HG03159 (cell line): ENCODE results near the gene SEPTIN6.
"Not testable (repeated sequence)": the region's sequence is repeated elsewhere in the genome, so short reads cannot be mapped to it uniquely, and the experiment has no call there.

Source experiments
- ATAC-seq: cut with Tn5 transposase; IDR thresholded peaks from one replicate; pipeline ENCODE4 v1.9.1; 2021; ENCODE audit warnings: mild to moderate bottlenecking, moderate library complexity; ENCODE audit not compliant: unreplicated experiment

SEPTIN6 gene

GRCh38 chrX:119692191-119693039, 553 bp downstream of the SEPTIN6 start:
- peak; percentile 35 for ATAC-seq

GRCh38 chrX:119690921-119691716, 1.8 kb downstream of the SEPTIN6 start:
- no peak for ATAC-seq

GRCh38 chrX:119688911-119689321, 4.1 kb downstream of the SEPTIN6 start:
- no peak for ATAC-seq

- ATAC-seq, result no peak
Measured at GRCh38 chrX:119687661-119688413, 5.1 kb downstream of the SEPTIN6 start.

- peak; percentile 39 for ATAC-seq
Measured at GRCh38 chrX:119686087-119686691, 6.8 kb downstream of the SEPTIN6 start.

- peak; percentile 61 for ATAC-seq
Measured at GRCh38 chrX:119685225-119686066, 7.5 kb downstream of the SEPTIN6 start.

- no peak for ATAC-seq
Measured at GRCh38 chrX:119684916-119685224, 8.1 kb downstream of the SEPTIN6 start.

GRCh38 chrX:119684312-119684711, 8.7 kb downstream of the SEPTIN6 start:
- not testable (repeated sequence) for ATAC-seq

GRCh38 chrX:119682019-119682989, 10.7 kb downstream of the SEPTIN6 start:
- no peak for ATAC-seq

GRCh38 chrX:119677654-119677981, 15.3 kb downstream of the SEPTIN6 start:
- ATAC-seq, result no peak

- no peak for ATAC-seq
Measured at GRCh38 chrX:119676949-119677653, 15.9 kb downstream of the SEPTIN6 start.

- ATAC-seq, result no peak
Measured at GRCh38 chrX:119673336-119673735, 19.6 kb downstream of the SEPTIN6 start.

- no peak for ATAC-seq
Measured at GRCh38 chrX:119672426-119672825, 20.5 kb downstream of the SEPTIN6 start.

GRCh38 chrX:119669424-119670037, 23.4 kb downstream of the SEPTIN6 start:
- no peak for ATAC-seq

GRCh38 chrX:119667111-119667878, 25.7 kb downstream of the SEPTIN6 start:
- no peak for ATAC-seq

GRCh38 chrX:119664877-119665276, 28.1 kb downstream of the SEPTIN6 start:
- not testable (repeated sequence) for ATAC-seq

GRCh38 chrX:119661486-119661885, 31.5 kb downstream of the SEPTIN6 start:
- no peak for ATAC-seq
